Transverse colon (tissue), 4 donors: ENCODE results near the gene KCNE4. TPM values are rescaled to one million over a fixed set of nuclear protein-coding genes. Genes with fewer than 3 reads are reported as not detected.

ENCODE experiments used
- DNase-seq: peaks from one replicate; pipeline ENCODE4 v3.0.0-alpha.2; 2019
- H3K27ac ChIP-seq, 4 donors: fragments of 200-600 bp; sonication (generic); 2 replicates each; pipeline ENCODE4 v1.5.1; 2016 to 2018; ENCODE audit warnings: inconsistent platforms in 4 of 4
- H3K27me3 ChIP-seq: fragments of 200-600 bp; sonication (generic); 2 replicates; pipeline ENCODE4 v1.5.1; 2017; ENCODE audit warnings: inconsistent platforms
- H3K36me3 ChIP-seq, 4 donors: fragments of 200-600 bp; sonication (generic); 2 replicates each; pipeline ENCODE4 v1.5.1; 2017 to 2019; ENCODE audit warnings: inconsistent platforms in 4 of 4
- H3K4me1 ChIP-seq, 4 donors: fragments of 200-600 bp; sonication (generic); 2 replicates each; pipeline ENCODE4 v1.5.1; 2017 to 2020; ENCODE audit warnings: inconsistent platforms in 4 of 4
- H3K4me3 ChIP-seq, 4 donors: fragments of 200-600 bp; sonication (generic); 1 replicate in 1 of 4; 2 replicates in 3 of 4; pipeline versions ENCODE4 v1.5.1 to v1.6.1; 2017 to 2019; ENCODE audit warnings: inconsistent platforms in 4 of 4
- H3K9me3 ChIP-seq, 2 donors: fragments of 200-600 bp; sonication (generic); 2 replicates each; pipeline ENCODE4 v1.5.1; 2017 to 2019; ENCODE audit warnings: inconsistent platforms in 2 of 2
- CTCF ChIP-seq, 5 experiments: fragments of 200-600 bp in 3 of 5; fragments of 450-650 bp in 2 of 5; sonication (generic) in 3 of 5; IDR thresholded peaks; 1 replicate in 2 of 5; 2 replicates in 3 of 5; pipeline ENCODE4 v1.5.1; 2016 to 2017; ENCODE audit warnings: antibody characterized with exemption in 5 of 5, inconsistent platforms in 3 of 5, mild to moderate bottlenecking in 2 of 5, moderate library complexity in 1 of 5
- EP300 ChIP-seq: sonication (generic); formaldehyde crosslinking; IDR thresholded peaks from one replicate; pipeline ENCODE4 v1.6.1; 2017; ENCODE audit warnings: antibody characterized with exemption, low read depth
- POLR2A ChIP-seq: fragments of 450-650 bp; IDR thresholded peaks from one replicate; pipeline ENCODE4 v1.6.1; 2016; ENCODE audit warnings: antibody characterized with exemption, mild to moderate bottlenecking, moderate library complexity
- POLR2AphosphoS5 ChIP-seq, 3 donors: sonication (generic); formaldehyde crosslinking; IDR thresholded peaks; one replicate each; pipeline ENCODE4 v1.6.1; 2016; ENCODE audit warnings: antibody characterized with exemption in 3 of 3
- WGBS, 2 donors: methylation state at CpG; one replicate each; pipeline ENCODE4 v1.1.5; 2018; ENCODE audit warnings: low coverage in 1 of 2; 5-methylcytosine and 5-hydroxymethylcytosine counted together
- in situ Hi-C, 4 donors: fragments of 200-750 bp; cut with MboI; loops; one replicate each; pipeline versions ENCODE4 v1.15.0 to v1.15.1; 2017; ENCODE audit warnings: low sequenced_read_pairs in 3 of 4, low pct_ligation_motif_present in 1 of 4, low pct_unique_long_range_greater_than_20kb in 1 of 4
- intact Hi-C: fragments of 100-400 bp; cut with DNase I; formaldehyde crosslinking; loops from one replicate; pipeline ENCODE4 v1.15.1; 2023; ENCODE audit warnings: low total_unique reads
- total RNA-seq, 4 donors: library from RNA; depleted of rRNA; stranded (reverse); fragments of >200 nt; gene quantifications; one replicate each; pipeline ENCODE4 v1.1.0, GENCODE V29; 2016

The KCNE4 gene
- total RNA-seq, 4 donors from 2014 or later: 0.79 to 4.6 (median 1.7) TPM

- TF ChIP-seq CTCF (IDR thresholded peaks at IDR 0.05) (no peak), POLR2AphosphoS5 (IDR thresholded peaks at IDR 0.05) (no peak), POLR2A (no peak)
- peaks cover 0 to 26% (median 19%) of the 10 kb centered on the region in 4 donors for H3K4me1 ChIP-seq
- no peak for DNase-seq
- no peak overlapping the region for H3K27ac ChIP-seq
- no peaks in the 10 kb centered on the region for H3K36me3 ChIP-seq
- WGBS, 2 donors: 74% methylated on average over 3 of the region's 3 CpGs; no CpG with 5 or more reads in 1 of the 2 donors
- no peaks in the 10 kb centered on the region for H3K27me3 ChIP-seq
- in situ Hi-C loops: no loop called here
- H3K9me3 ChIP-seq: no peaks in the 10 kb centered on the region
- H3K4me3 ChIP-seq: no peak overlapping the region
- intact Hi-C loops: no loop called here
Observed at GRCh38 chr2:223102040-223102400, 50.0 kb downstream of the KCNE4 start.

GRCh38 chr2:223102450-223102849 is 50.5 kb downstream of the KCNE4 start:
- H3K27ac ChIP-seq: no peak overlapping the region
- H3K9me3 ChIP-seq: no peaks in the 10 kb centered on the region
- TF ChIP-seq EP300 (no peak), CTCF (IDR thresholded peaks at IDR 0.05) (no peak), POLR2AphosphoS5 (IDR thresholded peaks at IDR 0.05) (no peak), POLR2A (no peak)
- intact Hi-C loops (no loop called here), in situ Hi-C loops (no loop called here)
- no peaks in the 10 kb centered on the region for H3K36me3 ChIP-seq
- peaks cover 0 to 26% (median 19%) of the 10 kb centered on the region in 4 donors for H3K4me1 ChIP-seq
- no peaks in the 10 kb centered on the region for H3K27me3 ChIP-seq
- no peak overlapping the region for H3K4me3 ChIP-seq
- no peak for DNase-seq
- 80 to 84% methylated on average over 3 of the region's 3 CpGs for WGBS, 2 donors

GRCh38 chr2:223104336-223105132 is 52.5 kb downstream of the KCNE4 start:
- H3K36me3 ChIP-seq: no peaks in the 10 kb centered on the region
- H3K4me1 ChIP-seq: peaks cover 0 to 34% (median 19%) of the 10 kb centered on the region in 4 donors
- in situ Hi-C loops: no loop called here
- no peaks in the 10 kb centered on the region for H3K27me3 ChIP-seq
- WGBS, 2 donors: 81 to 93% methylated on average over 6 to 8 of the region's 8 CpGs
- no peak for DNase-seq
- intact Hi-C loops: no loop called here
- no peak for TF ChIP-seq POLR2A
- TF ChIP-seq CTCF (IDR thresholded peaks at IDR 0.05): no peak
- no peak for TF ChIP-seq POLR2AphosphoS5 (IDR thresholded peaks at IDR 0.05)
- TF ChIP-seq EP300: no peak
- H3K4me3 ChIP-seq: no peak overlapping the region
- no peak overlapping the region for H3K27ac ChIP-seq
- no peaks in the 10 kb centered on the region for H3K9me3 ChIP-seq

Other genes starting within 250 kb of the KCNE4 start
- gene ACSL3, start 191.2 kb upstream of the KCNE4 start, total RNA-seq: 10 to 100 TPM; 22.4 to 54.1 (median 42.3) TPM